Measurements from ENCODE around the gene NEGR1. TPM values are rescaled to one million over a fixed set of nuclear protein-coding genes. Genes with fewer than 3 reads are reported as not detected.

Gene NEGR1
- total RNA-seq, 4 donors from 2014 or later = 7.0 to 10.0 (median 8.1) TPM

DNA sequence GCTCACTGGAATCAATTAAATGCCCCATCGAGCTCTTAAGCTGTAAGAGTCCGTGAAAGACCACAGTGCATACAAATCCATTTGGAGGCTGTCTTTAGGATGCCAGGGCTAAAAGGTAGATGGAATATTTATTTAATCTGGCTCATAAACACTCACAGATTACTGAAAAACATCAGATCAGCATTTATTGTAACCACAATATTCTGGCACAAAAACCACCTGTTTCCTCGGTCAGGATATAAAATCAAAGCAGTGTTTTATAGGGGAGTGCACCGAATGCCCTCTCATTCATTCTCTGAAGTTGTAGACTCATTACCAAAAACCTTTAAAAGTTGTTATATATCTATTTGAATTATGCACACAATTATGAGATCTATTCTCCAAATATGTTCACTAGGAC, 500.9 kb downstream of the NEGR1 start:
- no peak for DNase-seq
- H3K4me3 ChIP-seq = no peak overlapping the region
- TF ChIP-seq, protein P1, sequence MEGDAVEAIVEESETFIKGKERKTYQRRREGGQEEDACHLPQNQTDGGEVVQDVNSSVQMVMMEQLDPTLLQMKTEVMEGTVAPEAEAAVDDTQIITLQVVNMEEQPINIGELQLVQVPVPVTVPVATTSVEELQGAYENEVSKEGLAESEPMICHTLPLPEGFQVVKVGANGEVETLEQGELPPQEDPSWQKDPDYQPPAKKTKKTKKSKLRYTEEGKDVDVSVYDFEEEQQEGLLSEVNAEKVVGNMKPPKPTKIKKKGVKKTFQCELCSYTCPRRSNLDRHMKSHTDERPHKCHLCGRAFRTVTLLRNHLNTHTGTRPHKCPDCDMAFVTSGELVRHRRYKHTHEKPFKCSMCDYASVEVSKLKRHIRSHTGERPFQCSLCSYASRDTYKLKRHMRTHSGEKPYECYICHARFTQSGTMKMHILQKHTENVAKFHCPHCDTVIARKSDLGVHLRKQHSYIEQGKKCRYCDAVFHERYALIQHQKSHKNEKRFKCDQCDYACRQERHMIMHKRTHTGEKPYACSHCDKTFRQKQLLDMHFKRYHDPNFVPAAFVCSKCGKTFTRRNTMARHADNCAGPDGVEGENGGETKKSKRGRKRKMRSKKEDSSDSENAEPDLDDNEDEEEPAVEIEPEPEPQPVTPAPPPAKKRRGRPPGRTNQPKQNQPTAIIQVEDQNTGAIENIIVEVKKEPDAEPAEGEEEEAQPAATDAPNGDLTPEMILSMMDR (IDR thresholded peaks at IDR 0.05) = no peak
- TF ChIP-seq POLR2A (IDR thresholded peaks at IDR 0.05) = no peak
- no peak for TF ChIP-seq EP300 (IDR thresholded peaks at IDR 0.05; ENCODE audit: low read depth)
- no peak for TF ChIP-seq POLR2AphosphoS5 (IDR thresholded peaks at IDR 0.05)
- WGBS, 2 donors (ENCODE audit: low coverage in 1 of 2) = 51 to 71% methylated on average over 4 of the region's 4 CpGs
- in situ Hi-C loops (cut with MboI; ENCODE audit: low pct_ligation_motif_present in 1 of 4, low pct_unique_long_range_greater_than_20kb in 1 of 4, low sequenced_read_pairs in 3 of 4) (no loop called here), intact Hi-C loops (cut with DNase I; ENCODE audit: low total_unique reads) (no loop called here)
- no peaks in the 10 kb centered on the region for H3K27me3 ChIP-seq
- no peaks in the 10 kb centered on the region for H3K9me3 ChIP-seq
- peaks cover 0 to 21% (median 2%) of the 10 kb centered on the region in 4 donors for H3K4me1 ChIP-seq
- H3K36me3 ChIP-seq = no peaks in the 10 kb centered on the region
- H3K27ac ChIP-seq = no peak overlapping the region

DNA sequence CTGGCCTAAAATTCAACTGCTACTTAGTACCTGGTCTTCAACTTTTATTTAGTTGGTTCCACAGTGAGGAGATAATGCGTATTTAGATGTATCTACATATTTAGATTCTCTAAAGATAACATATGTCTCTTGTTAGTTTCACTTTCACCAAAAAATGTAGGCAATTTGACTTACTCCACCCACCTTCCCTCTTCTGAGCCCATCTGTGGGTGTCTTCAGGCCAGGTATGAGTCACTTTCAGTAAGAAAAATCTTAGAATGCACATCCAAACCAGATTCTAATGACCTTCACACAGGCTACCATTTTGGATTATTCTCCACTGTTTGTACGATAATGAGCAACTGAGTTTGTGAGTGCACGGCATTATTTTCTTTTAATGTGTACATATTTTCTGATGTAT, 501.7 kb downstream of the NEGR1 start:
- Histone ChIP-seq H3K9me3 (no peaks in the 10 kb centered on the region), H3K4me3 (no peak overlapping the region), H3K27me3 (no peaks in the 10 kb centered on the region), H3K27ac (no peak overlapping the region), H3K4me1 (peaks cover 0 to 16% (median 2%) of the 10 kb centered on the region in 4 donors), H3K36me3 (no peaks in the 10 kb centered on the region)
- in situ Hi-C loops (cut with MboI; ENCODE audit: low pct_ligation_motif_present in 1 of 4, low pct_unique_long_range_greater_than_20kb in 1 of 4, low sequenced_read_pairs in 3 of 4) (no loop called here), intact Hi-C loops (cut with DNase I; ENCODE audit: low total_unique reads) (no loop called here)
- no peak for TF ChIP-seq POLR2AphosphoS5 (IDR thresholded peaks at IDR 0.05)
- TF ChIP-seq POLR2A (IDR thresholded peaks at IDR 0.05) = no peak
- TF ChIP-seq EP300 (IDR thresholded peaks at IDR 0.05; ENCODE audit: low read depth) = no peak
- TF ChIP-seq, protein P1 (IDR thresholded peaks at IDR 0.05) = no peak
- WGBS, 2 donors (ENCODE audit: low coverage in 1 of 2) = 91 to 94% methylated on average over 3 of the region's 3 CpGs
- DNase-seq = no peak

DNA sequence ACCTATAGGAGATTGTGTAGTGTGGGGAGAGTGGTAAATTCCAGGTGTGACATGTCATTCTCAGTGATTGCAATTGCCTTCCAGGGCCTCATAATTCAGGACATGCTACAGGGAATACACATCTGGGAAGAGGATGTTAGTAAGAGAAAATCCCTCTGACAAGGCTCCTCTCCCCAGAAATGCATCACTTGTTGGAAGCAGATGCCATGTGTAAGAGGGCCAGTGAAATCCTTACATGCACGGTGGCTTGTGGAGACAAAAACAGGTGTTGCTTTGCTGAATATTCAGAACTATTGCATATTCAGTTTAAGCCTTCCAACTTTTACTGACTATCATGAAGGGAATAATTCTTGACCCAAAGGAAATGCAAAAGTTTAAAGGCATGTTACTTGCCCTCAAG, 503.4 kb downstream of the NEGR1 start:
- Histone ChIP-seq H3K4me3 (no peak overlapping the region), H3K4me1 (peaks cover 0 to 12% (median 0%) of the 10 kb centered on the region in 4 donors), H3K27ac (no peak overlapping the region), H3K27me3 (no peaks in the 10 kb centered on the region), H3K36me3 (no peaks in the 10 kb centered on the region), H3K9me3 (no peaks in the 10 kb centered on the region)
- no peak for DNase-seq
- 57 to 86% methylated on average over 1 of the region's 1 CpG for WGBS, 2 donors (ENCODE audit: low coverage in 1 of 2)
- TF ChIP-seq, protein P1 (IDR thresholded peaks at IDR 0.05) = no peak
- TF ChIP-seq POLR2A (IDR thresholded peaks at IDR 0.05) (no peak), POLR2AphosphoS5 (IDR thresholded peaks at IDR 0.05) (no peak), EP300 (IDR thresholded peaks at IDR 0.05; ENCODE audit: low read depth) (no peak)
- intact Hi-C loops (cut with DNase I; ENCODE audit: low total_unique reads) = no loop called here
- in situ Hi-C loops (cut with MboI; ENCODE audit: low pct_ligation_motif_present in 1 of 4, low pct_unique_long_range_greater_than_20kb in 1 of 4, low sequenced_read_pairs in 3 of 4) = no loop called here

DNA sequence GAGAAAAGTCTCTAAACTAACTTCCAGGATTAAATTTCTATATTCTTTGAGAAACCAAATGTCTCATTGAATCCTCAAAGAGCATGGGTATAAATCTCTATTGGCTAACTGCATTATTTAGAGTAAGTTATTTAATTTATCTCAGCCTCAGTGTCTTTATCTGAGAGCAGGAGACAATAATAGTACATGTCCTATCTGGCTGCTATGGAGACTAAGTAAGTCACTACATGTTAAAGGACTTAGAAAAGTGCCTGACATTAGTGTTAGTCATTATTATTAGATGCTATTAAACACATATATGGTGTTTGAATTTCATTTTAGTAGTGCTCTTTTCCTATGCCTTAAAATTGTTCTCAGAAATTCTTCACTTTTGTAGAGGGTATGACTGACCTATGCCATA, 505.2 kb downstream of the NEGR1 start:
- no peak overlapping the region for H3K27ac ChIP-seq
- intact Hi-C loops (cut with DNase I; ENCODE audit: low total_unique reads) = no loop called here
- H3K4me1 ChIP-seq = no peaks in the 10 kb centered on the region

More for the DNA sequence above, 505.2 kb downstream of the NEGR1 start:
- TF ChIP-seq POLR2AphosphoS5 (IDR thresholded peaks at IDR 0.05) (no peak), EP300 (IDR thresholded peaks at IDR 0.05; ENCODE audit: low read depth) (no peak), POLR2A (IDR thresholded peaks at IDR 0.05) (no peak)
- TF ChIP-seq, protein P1 (IDR thresholded peaks at IDR 0.05) = no peak
- H3K4me3 ChIP-seq = no peak overlapping the region
- H3K9me3 ChIP-seq = no peaks in the 10 kb centered on the region
- in situ Hi-C loops (cut with MboI; ENCODE audit: low pct_ligation_motif_present in 1 of 4, low pct_unique_long_range_greater_than_20kb in 1 of 4, low sequenced_read_pairs in 3 of 4) = no loop called here
- no peak for DNase-seq
- no peaks in the 10 kb centered on the region for H3K36me3 ChIP-seq
- H3K27me3 ChIP-seq = no peaks in the 10 kb centered on the region

Measured in transverse colon (tissue), 4 donors.